Measurements from ENCODE around the gene TAB2.

Gene TAB2

GRCh38 chr6:149392093-149392492 lies 74.6 kb downstream of the TAB2 start:
- no peak for TF ChIP-seq CTCF (conservative IDR thresholded peaks at IDR 0.05; ENCODE audit: low read length)
- no peak for DNase-seq (ENCODE audit: low read depth)
- no peak overlapping the region for H3K4me3 ChIP-seq (ENCODE audit: low read length)

GRCh38 chr6:149392535-149392934 lies 75.0 kb downstream of the TAB2 start:
- no peak overlapping the region for H3K4me3 ChIP-seq (ENCODE audit: low read length)
- DNase-seq (ENCODE audit: low read depth) = no peak
- no peak for TF ChIP-seq CTCF (conservative IDR thresholded peaks at IDR 0.05; ENCODE audit: low read length)

- peak; percentile 66 for DNase-seq (ENCODE audit: low read depth)
- no peak overlapping the region for H3K4me3 ChIP-seq (ENCODE audit: low read length)
- no peak for TF ChIP-seq CTCF (conservative IDR thresholded peaks at IDR 0.05; ENCODE audit: low read length)
Measured at GRCh38 chr6:149393002-149393679, 75.6 kb downstream of the TAB2 start.

- DNase-seq (ENCODE audit: low read depth) = no peak
- TF ChIP-seq CTCF (conservative IDR thresholded peaks at IDR 0.05; ENCODE audit: low read length) = no peak
- H3K4me3 ChIP-seq (ENCODE audit: low read length) = no peak overlapping the region
Measured at GRCh38 chr6:149395185-149395584, 77.7 kb downstream of the TAB2 start.

- no peak for DNase-seq (ENCODE audit: low read depth)
- no peak overlapping the region for H3K4me3 ChIP-seq (ENCODE audit: low read length)
- TF ChIP-seq CTCF (conservative IDR thresholded peaks at IDR 0.05; ENCODE audit: low read length) = no peak
Measured at GRCh38 chr6:149397384-149397783, 79.9 kb downstream of the TAB2 start.

GRCh38 chr6:149400050-149400449 lies 82.5 kb downstream of the TAB2 start, which contains the start of gene SUMO4:
SUMO4 (plus strand) TSS chr6:149400262; CDS start chr6:149400392, 130 bp downstream.
- no peak for DNase-seq (ENCODE audit: low read depth)
- H3K4me3 ChIP-seq (ENCODE audit: low read length) = no peak within 1 kb of the TSS
- no peak for TF ChIP-seq CTCF (conservative IDR thresholded peaks at IDR 0.05; ENCODE audit: low read length)

GRCh38 chr6:149403534-149403933 lies 86.0 kb downstream of the TAB2 start:
- DNase-seq (ENCODE audit: low read depth) = no peak
- no peak for TF ChIP-seq CTCF (conservative IDR thresholded peaks at IDR 0.05; ENCODE audit: low read length)
- H3K4me3 ChIP-seq (ENCODE audit: low read length) = no peak overlapping the region

Data from AG10803 (cell line).